A549 (cell line): ENCODE results near the gene HSD17B1. TPM values are rescaled to one million over a fixed set of nuclear protein-coding genes. Genes with fewer than 3 reads are reported as not detected.

Source experiments
- CBX2 ChIP-seq: fragments of 200-600 bp; sonication (generic); IDR thresholded peaks from 2 replicates; pipeline ENCODE4 v1.6.1; 2016; ENCODE audit warnings: low read depth, mild to moderate bottlenecking, borderline replicate concordance
- CBX8 ChIP-seq: fragments of 200-600 bp; sonication (generic); IDR thresholded peaks from 2 replicates; pipeline ENCODE4 v1.6.1; 2016
- CHD2 ChIP-seq: fragments of 150-350 bp; IDR thresholded peaks from 2 replicates; pipeline ENCODE4 v1.6.1; 2014; ENCODE audit warnings: low read length; ENCODE audit not compliant: partially characterized antibody
- EHF ChIP-seq: fragments of 250-450 bp; sonication (Bioruptor Pico); IDR thresholded peaks from 2 replicates; pipeline ENCODE4 v1.5.0; 2020; ENCODE audit warnings: mild to moderate bottlenecking
- EP300 ChIP-seq, 2 experiments: fragments of >200 bp; sonication (Bioruptor Twin); formaldehyde crosslinking; IDR thresholded peaks; 2 replicates in 1 of 2; 3 replicates in 1 of 2; pipeline ENCODE4 v1.6.1; 2016 to 2017
- FOSB ChIP-seq: fragments of 250-450 bp; sonication (Bioruptor Pico); IDR thresholded peaks from 2 replicates; pipeline ENCODE4 v1.5.0; 2020; ENCODE audit warnings: mild to moderate bottlenecking, moderate library complexity
- FOSL2 ChIP-seq, 2 experiments: fragments of 450-650 bp in 1 of 2; fragments of >200 bp in 1 of 2; sonication (Bioruptor Twin) in 1 of 2; formaldehyde crosslinking; IDR thresholded peaks; 2 replicates each; pipeline versions ENCODE4 v1.5.0 to v1.6.1; 2016 to 2020; ENCODE audit warnings: mild to moderate bottlenecking in 1 of 2, moderate library complexity in 1 of 2
- HDAC2 ChIP-seq: fragments of 200-600 bp; sonication (generic); IDR thresholded peaks from 2 replicates; pipeline ENCODE4 v1.6.1; 2016
- HEYL ChIP-seq: fragments of 250-450 bp; sonication (Bioruptor Pico); IDR thresholded peaks from 2 replicates; pipeline ENCODE4 v1.8.0; 2021; ENCODE audit warnings: mild to moderate bottlenecking, moderate library complexity
- HOXA7 ChIP-seq: fragments of 250-450 bp; sonication (Bioruptor Pico); IDR thresholded peaks from 2 replicates; pipeline ENCODE4 v1.5.0; 2020; ENCODE audit warnings: mild to moderate bottlenecking, moderate library complexity
- NR3C1 ChIP-seq: fragments of >200 bp; sonication (Bioruptor Twin); formaldehyde crosslinking; IDR thresholded peaks from 3 replicates; pipeline ENCODE4 v1.6.1; 2017
- POLR2A ChIP-seq: IDR thresholded peaks from 2 replicates; pipeline ENCODE4 v1.6.1; 2012; ENCODE audit warnings: mild to moderate bottlenecking, low read length
- POLR2AphosphoS2 ChIP-seq: conservative IDR thresholded peaks from 2 replicates; pipeline ENCODE4 v1.6.1; 2012; ENCODE audit warnings: low read length, improper control_type of control experiment, inconsistent platforms
- RARB ChIP-seq: fragments of 250-450 bp; sonication (Bioruptor Pico); IDR thresholded peaks from 2 replicates; pipeline ENCODE4 v1.8.0; 2021; ENCODE audit warnings: mild to moderate bottlenecking, moderate library complexity
- RCOR1 ChIP-seq: fragments of 150-350 bp; IDR thresholded peaks from 2 replicates; pipeline ENCODE4 v1.6.1; 2014; ENCODE audit warnings: antibody characterized with exemption, low read length, low read depth
- RFX5 ChIP-seq: fragments of 450-650 bp; IDR thresholded peaks from 2 replicates; pipeline ENCODE4 v1.7.1; 2014; ENCODE audit warnings: antibody characterized with exemption, mild to moderate bottlenecking, moderate library complexity
- RNF2 ChIP-seq: fragments of 200-600 bp; sonication (generic); IDR thresholded peaks from 2 replicates; pipeline ENCODE4 v1.6.1; 2016; ENCODE audit warnings: low read depth, mild to moderate bottlenecking, antibody characterized with exemption, moderate library complexity, borderline replicate concordance
- TFCP2L1 ChIP-seq: fragments of 250-450 bp; sonication (Bioruptor Pico); IDR thresholded peaks from 2 replicates; pipeline ENCODE4 v1.5.0; 2021; ENCODE audit warnings: mild to moderate bottlenecking
- TP53 ChIP-seq: fragments of 250-450 bp; sonication (Bioruptor Pico); IDR thresholded peaks from 2 replicates; pipeline ENCODE4 v1.5.0; 2021; ENCODE audit warnings: mild to moderate bottlenecking, moderate library complexity
- ZFP36 ChIP-seq: fragments of 450-650 bp; IDR thresholded peaks from 2 replicates; pipeline ENCODE4 v1.6.1; 2014; ENCODE audit warnings: borderline replicate concordance; ENCODE audit not compliant: partially characterized antibody
- ZSCAN20 ChIP-seq: fragments of 250-450 bp; sonication (Bioruptor Pico); IDR thresholded peaks from 2 replicates; pipeline ENCODE4 v1.8.0; 2022; ENCODE audit warnings: mild to moderate bottlenecking, moderate library complexity
- polyA plus RNA-seq, 4 experiments: library from polyadenylated mRNA; depleted of rRNA in 3 of 4; stranded (reverse); fragments of >200 nt; fragmentation: RNase III in 1 of 4; extraction: RNeasy Plus Mini Kit Qiagen cat#74134 plus additional on column Dnase treatment in 1 of 4; gene quantifications; 2 replicates in 3 of 4; 3 replicates in 1 of 4; pipeline ENCODE4 v1.2.3, GENCODE V29; 2011 to 2017
- TF ChIP-seq, protein P1 (sequence below): IDR thresholded peaks from 2 replicates; pipeline ENCODE4 v1.6.1; 2012
- TF ChIP-seq, protein P2 (sequence below): fragments of 250-450 bp; sonication (Bioruptor Pico); IDR thresholded peaks from 2 replicates; pipeline ENCODE4 v1.5.0; 2020; ENCODE audit warnings: low read depth, mild to moderate bottlenecking, moderate library complexity
- TF ChIP-seq, protein P3 (sequence below): fragments of >200 bp; sonication (Bioruptor Twin); formaldehyde crosslinking; IDR thresholded peaks from 2 replicates; pipeline ENCODE4 v1.6.1; 2016
- TF ChIP-seq, protein P4 (sequence below): fragments of 450-650 bp; IDR thresholded peaks from 2 replicates; pipeline ENCODE4 v1.6.1; 2014; ENCODE audit warnings: antibody characterized with exemption
- TF ChIP-seq, protein P5 (sequence below): fragments of 150-350 bp; IDR thresholded peaks from 2 replicates; pipeline ENCODE4 v1.6.1; 2014; ENCODE audit warnings: low read depth, mild to moderate bottlenecking, low read length

Gene HSD17B1
- polyA plus RNA-seq, 2 of the 4 experiments (the other 2 are of a cell fraction) = 0.49 to 1.5 TPM

DNA sequence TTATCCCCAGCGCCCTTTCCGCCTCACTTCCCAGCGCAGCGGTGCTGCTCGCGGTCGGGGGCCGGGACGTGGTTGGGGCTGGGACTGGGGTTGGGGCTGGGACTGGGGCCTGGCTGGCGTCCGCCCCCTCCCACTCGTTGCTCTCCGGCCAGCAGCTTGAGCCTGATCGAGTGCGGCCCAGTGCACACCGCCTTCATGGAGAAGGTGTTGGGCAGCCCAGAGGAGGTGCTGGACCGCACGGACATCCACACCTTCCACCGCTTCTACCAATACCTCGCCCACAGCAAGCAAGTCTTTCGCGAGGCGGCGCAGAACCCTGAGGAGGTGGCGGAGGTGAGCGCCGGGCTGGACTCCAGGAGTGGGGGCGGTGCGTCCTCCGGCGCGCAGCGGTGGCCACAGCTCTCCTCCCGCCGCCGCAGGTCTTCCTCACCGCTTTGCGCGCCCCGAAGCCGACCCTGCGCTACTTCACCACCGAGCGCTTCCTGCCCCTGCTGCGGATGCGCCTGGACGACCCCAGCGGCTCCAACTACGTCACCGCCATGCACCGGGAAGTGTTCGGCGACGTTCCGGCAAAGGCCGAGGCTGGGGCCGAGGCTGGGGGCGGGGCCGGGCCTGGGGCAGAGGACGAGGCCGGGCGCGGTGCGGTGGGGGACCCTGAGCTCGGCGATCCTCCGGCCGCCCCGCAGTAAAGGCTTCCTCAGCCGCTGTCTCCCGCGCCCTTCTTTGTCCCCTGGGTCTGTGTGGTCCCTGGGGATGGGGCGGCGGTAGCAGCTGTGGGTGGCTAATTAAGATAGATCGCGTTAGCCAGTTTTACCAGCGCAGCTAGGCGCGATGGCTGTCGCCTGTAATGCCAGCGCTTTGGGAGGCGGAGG lies 1.8 kb downstream of the HSD17B1 start (continued):
- TF ChIP-seq TP53 (CRISPR knock-in tag) = no peak
- TF ChIP-seq RFX5 = no peak
- TF ChIP-seq POLR2AphosphoS2 = no peak
- no peak for TF ChIP-seq NR3C1
- 0 out of 2 replicates have a peak, but pooled peaks have one; percentile 34 for TF ChIP-seq RNF2
- no peak for TF ChIP-seq RCOR1
- no peak for TF ChIP-seq TFCP2L1 (CRISPR knock-in tag)
- TF ChIP-seq RARB (CRISPR knock-in tag) = no peak
- no peak for TF ChIP-seq EP300 (IDR thresholded peaks at IDR 0.05)
- TF ChIP-seq, protein P1, sequence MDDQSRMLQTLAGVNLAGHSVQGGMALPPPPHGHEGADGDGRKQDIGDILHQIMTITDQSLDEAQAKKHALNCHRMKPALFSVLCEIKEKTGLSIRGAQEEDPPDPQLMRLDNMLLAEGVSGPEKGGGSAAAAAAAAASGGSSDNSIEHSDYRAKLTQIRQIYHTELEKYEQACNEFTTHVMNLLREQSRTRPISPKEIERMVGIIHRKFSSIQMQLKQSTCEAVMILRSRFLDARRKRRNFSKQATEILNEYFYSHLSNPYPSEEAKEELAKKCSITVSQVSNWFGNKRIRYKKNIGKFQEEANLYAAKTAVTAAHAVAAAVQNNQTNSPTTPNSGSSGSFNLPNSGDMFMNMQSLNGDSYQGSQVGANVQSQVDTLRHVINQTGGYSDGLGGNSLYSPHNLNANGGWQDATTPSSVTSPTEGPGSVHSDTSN = peak; percentile 53; the same call in 1 of the 2 replicates
- no peak for TF ChIP-seq ZFP36
- TF ChIP-seq, protein P2, sequence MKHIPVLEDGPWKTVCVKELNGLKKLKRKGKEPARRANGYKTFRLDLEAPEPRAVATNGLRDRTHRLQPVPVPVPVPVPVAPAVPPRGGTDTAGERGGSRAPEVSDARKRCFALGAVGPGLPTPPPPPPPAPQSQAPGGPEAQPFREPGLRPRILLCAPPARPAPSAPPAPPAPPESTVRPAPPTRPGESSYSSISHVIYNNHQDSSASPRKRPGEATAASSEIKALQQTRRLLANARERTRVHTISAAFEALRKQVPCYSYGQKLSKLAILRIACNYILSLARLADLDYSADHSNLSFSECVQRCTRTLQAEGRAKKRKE (CRISPR knock-in tag) = no peak
- TF ChIP-seq, protein P3, sequence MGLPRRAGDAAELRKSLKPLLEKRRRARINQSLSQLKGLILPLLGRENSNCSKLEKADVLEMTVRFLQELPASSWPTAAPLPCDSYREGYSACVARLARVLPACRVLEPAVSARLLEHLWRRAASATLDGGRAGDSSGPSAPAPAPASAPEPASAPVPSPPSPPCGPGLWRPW = no peak
- no peak for TF ChIP-seq FOSB (CRISPR knock-in tag)
- TF ChIP-seq CBX8 = no peak
- TF ChIP-seq POLR2A = peak; percentile 88
- no peak for TF ChIP-seq CHD2
- TF ChIP-seq, protein P4, sequence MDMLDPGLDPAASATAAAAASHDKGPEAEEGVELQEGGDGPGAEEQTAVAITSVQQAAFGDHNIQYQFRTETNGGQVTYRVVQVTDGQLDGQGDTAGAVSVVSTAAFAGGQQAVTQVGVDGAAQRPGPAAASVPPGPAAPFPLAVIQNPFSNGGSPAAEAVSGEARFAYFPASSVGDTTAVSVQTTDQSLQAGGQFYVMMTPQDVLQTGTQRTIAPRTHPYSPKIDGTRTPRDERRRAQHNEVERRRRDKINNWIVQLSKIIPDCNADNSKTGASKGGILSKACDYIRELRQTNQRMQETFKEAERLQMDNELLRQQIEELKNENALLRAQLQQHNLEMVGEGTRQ = no peak
- TF ChIP-seq HOXA7 (CRISPR knock-in tag) = no peak
- TF ChIP-seq HDAC2 = no peak
- TF ChIP-seq FOSL2 (IDR thresholded peaks at IDR 0.05) = no peak
- no peak for TF ChIP-seq FOSL2 (CRISPR knock-in tag; IDR thresholded peaks at IDR 0.05)
- TF ChIP-seq ZSCAN20 = no peak
- TF ChIP-seq CBX2 = no peak
- no peak for TF ChIP-seq HEYL (CRISPR knock-in tag)
- no peak for TF ChIP-seq EHF (CRISPR knock-in tag)
- TF ChIP-seq, protein P5, sequence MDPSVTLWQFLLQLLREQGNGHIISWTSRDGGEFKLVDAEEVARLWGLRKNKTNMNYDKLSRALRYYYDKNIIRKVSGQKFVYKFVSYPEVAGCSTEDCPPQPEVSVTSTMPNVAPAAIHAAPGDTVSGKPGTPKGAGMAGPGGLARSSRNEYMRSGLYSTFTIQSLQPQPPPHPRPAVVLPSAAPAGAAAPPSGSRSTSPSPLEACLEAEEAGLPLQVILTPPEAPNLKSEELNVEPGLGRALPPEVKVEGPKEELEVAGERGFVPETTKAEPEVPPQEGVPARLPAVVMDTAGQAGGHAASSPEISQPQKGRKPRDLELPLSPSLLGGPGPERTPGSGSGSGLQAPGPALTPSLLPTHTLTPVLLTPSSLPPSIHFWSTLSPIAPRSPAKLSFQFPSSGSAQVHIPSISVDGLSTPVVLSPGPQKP = no peak
- TF ChIP-seq, all 56 proteins: peak for 12
